ENCODE data around the gene SELENOM. TPM values are rescaled to one million over a fixed set of nuclear protein-coding genes. Genes with fewer than 3 reads are reported as not detected.
A peak's percentile ranks its signal among the peaks of the same experiment; 100 is the strongest.
"Not testable (repeated sequence)": the region's sequence is repeated elsewhere in the genome, so short reads cannot be mapped to it uniquely, and the experiment has no call there.

SELENOM gene
- total RNA-seq, 6 experiments from 2014 or later = 237 to 356 (median 265) TPM

DNA sequence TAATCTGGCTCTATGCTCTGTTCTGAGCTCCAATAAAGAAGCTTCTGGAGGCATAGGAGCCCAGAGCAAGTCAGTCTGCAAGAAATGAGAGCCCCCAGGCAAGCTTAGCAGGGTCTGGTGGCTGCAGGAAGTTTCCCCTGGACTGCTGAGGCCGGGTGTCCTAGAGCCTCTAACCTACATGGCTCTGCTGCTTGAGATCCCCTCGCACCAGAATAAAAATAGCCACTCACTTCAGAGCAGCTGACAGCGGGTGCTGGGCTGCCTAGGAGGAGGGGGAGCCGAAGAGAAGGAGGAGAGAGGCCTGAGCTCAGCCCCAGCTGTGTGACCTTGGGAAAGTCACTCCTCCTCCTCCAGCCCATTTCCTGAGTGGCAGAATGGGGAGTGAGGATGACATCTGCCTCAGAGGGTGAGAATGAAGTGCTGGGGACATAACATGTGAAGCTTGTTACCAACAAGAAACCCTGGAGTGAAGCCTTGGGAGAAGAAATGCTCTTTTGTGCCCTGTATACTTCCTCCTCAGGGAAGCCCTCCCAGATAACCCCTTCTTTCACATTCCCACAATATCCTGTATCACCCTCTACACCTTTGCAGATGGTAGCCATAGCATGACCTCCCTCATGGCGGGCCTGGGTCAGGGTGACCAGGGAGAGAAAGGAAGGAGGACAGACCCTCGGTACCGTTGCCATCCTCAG lies 11.8 kb upstream of the SELENOM start:
- Mint-ChIP-seq H3K27ac (no peak overlapping the region), H3K36me3 (ENCODE audit: low read depth) (no peaks in the 10 kb centered on the region), H3K9me3 (no peaks in the 10 kb centered on the region), H3K27me3 (ENCODE audit: insufficient read depth) (peaks cover 9% of the 10 kb centered on the region), H3K4me3 (no peak overlapping the region), H3K4me1 (ENCODE audit: low read depth) (peaks cover 6% of the 10 kb centered on the region)
- DNase-seq = no peak
- TF ChIP-seq, protein P1, sequence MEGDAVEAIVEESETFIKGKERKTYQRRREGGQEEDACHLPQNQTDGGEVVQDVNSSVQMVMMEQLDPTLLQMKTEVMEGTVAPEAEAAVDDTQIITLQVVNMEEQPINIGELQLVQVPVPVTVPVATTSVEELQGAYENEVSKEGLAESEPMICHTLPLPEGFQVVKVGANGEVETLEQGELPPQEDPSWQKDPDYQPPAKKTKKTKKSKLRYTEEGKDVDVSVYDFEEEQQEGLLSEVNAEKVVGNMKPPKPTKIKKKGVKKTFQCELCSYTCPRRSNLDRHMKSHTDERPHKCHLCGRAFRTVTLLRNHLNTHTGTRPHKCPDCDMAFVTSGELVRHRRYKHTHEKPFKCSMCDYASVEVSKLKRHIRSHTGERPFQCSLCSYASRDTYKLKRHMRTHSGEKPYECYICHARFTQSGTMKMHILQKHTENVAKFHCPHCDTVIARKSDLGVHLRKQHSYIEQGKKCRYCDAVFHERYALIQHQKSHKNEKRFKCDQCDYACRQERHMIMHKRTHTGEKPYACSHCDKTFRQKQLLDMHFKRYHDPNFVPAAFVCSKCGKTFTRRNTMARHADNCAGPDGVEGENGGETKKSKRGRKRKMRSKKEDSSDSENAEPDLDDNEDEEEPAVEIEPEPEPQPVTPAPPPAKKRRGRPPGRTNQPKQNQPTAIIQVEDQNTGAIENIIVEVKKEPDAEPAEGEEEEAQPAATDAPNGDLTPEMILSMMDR (IDR thresholded peaks at IDR 0.05) = no peak

DNA sequence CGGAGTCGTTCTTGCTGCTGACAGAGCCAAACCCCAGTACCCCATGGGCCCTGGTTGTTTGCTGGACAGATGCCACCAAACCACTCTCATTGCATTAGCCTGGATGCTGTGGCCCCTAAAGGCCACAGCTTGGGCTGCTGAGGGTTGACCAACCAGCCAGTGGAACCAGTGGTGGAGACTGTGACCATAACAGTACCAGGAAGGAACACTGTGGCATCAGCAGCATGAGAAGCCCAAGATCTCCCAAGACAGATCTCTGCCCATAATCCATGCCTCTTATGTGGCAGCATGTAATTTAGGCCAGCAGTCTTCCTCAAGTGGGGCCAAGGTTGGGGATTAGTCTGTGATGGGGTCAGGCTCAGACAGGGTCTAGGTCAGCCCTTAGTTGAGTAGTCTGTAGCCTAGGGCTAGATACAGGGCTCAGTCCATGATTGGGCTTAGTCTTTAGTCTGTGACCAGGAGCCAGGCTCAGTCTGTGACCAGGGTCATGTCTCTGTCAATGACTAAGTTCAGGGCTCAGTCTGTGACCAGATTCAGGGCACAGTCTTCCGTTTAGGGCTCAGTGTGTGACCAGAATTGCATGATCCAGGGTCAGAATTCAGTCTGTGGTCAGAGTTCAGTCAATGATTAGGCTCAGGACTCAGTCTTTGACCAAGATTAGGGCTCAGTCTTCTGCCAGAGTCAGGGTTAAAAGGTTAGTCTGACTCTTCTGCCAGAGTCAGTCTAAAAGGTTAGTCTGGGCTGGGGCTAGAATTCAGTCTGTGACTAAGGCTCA lies 10.9 kb upstream of the SELENOM start:
- no peaks in the 10 kb centered on the region for H3K36me3 Mint-ChIP-seq (ENCODE audit: low read depth)
- TF ChIP-seq, protein P1 (IDR thresholded peaks at IDR 0.05) = no peak
- DNase-seq = no peak
- H3K4me1 Mint-ChIP-seq (ENCODE audit: low read depth) = peaks cover 6% of the 10 kb centered on the region
- no peak overlapping the region for H3K4me3 Mint-ChIP-seq
- H3K27me3 Mint-ChIP-seq (ENCODE audit: insufficient read depth) = peaks cover 7% of the 10 kb centered on the region
- no peak overlapping the region for H3K27ac Mint-ChIP-seq
- no peaks in the 10 kb centered on the region for H3K9me3 Mint-ChIP-seq

DNA sequence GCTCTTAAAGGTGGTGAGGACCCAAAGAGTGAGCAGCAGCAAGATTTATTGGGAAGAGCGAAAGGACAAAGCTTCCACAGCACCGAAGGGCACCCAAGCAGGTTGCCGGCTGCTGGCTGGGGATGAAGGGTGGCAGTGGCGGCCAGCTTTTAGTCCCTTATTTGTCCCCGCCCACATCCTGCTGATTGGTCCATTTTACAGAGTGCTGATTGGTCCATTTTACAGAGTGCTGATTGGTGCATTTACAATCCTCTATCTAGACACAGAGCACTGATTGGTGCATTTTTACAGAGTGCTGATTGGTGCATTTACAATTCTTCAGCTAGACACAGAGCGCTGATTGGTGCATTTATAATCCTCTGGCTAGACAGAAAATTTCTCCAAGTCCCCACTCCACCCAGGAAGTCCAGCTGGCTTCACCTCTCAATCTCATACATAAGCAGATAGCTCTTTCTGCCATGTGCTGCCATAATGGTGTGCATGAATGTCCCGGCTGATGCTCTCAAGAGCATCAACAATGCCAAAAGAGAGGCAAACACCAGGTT lies 5.3 kb upstream of the SELENOM start:
- not testable (repeated sequence) for DNase-seq; H3K36me3 Mint-ChIP-seq (ENCODE audit: low read depth); H3K27me3 Mint-ChIP-seq (ENCODE audit: insufficient read depth); H3K4me1 Mint-ChIP-seq (ENCODE audit: low read depth); H3K9me3 Mint-ChIP-seq; H3K27ac Mint-ChIP-seq; H3K4me3 Mint-ChIP-seq

DNA sequence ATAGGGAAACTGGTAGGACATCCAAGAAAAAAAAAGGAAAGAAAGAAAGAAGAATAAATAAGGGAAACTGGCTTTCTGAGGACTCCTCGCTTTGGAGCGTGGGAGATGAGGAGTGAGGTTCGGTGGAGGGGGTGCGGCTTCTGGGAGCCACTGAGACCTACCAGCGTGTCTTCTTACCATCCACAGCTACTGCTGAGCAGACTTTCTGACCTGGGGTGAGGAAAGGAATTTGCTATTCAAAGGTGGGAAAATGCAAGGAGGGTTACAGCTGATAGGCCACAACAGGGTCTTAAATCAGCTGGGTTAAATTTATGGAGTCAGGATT lies 488 bp upstream of the SELENOM start:
- Mint-ChIP-seq H3K4me3 (peak overlapping the region; percentile 94), H3K36me3 (ENCODE audit: low read depth) (peaks cover 12% of the 10 kb centered on the region), H3K4me1 (ENCODE audit: low read depth) (peaks cover 34% of the 10 kb centered on the region), H3K27me3 (ENCODE audit: insufficient read depth) (peaks cover 27% of the 10 kb centered on the region), H3K9me3 (no peaks in the 10 kb centered on the region), H3K27ac (peak overlapping the region; percentile 98)
- DNase-seq = no peak
- TF ChIP-seq, protein P1 (IDR thresholded peaks at IDR 0.05) = peak; percentile 34

DNA sequence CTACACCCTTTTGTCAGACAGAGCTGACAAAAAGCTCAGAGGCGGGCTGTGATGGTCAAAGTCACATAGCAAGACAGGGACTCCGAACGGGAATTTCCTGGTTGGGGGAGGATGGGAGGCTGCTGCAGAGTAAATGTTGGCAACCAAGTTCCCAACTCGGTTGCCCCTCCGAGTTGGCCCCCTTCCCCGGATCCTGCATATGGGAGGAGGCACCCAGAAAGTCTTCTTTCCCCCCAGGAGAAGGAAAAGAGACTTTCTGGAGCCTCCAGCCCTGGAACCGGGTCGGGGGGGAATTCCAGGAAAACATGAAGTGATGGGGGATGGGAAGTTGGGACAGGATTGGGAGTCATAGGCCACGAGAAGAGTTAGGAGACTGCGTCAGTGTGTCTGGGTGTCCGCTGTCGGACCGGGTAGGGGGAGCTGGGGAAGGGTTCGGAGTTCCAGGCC lies 614 bp downstream of the SELENOM start:
- Mint-ChIP-seq H3K4me3 (peak overlapping the region; percentile 94), H3K9me3 (no peaks in the 10 kb centered on the region), H3K27me3 (ENCODE audit: insufficient read depth) (peaks cover 29% of the 10 kb centered on the region), H3K4me1 (ENCODE audit: low read depth) (peaks cover 45% of the 10 kb centered on the region), H3K36me3 (ENCODE audit: low read depth) (peaks cover 11% of the 10 kb centered on the region), H3K27ac (peak overlapping the region; percentile 98)
- TF ChIP-seq, protein P1 (IDR thresholded peaks at IDR 0.05) = no peak
- DNase-seq = no peak
